ENCODE results near the gene TCP1. TPM values are rescaled to one million over a fixed set of nuclear protein-coding genes. Genes with fewer than 3 reads are reported as not detected.

TCP1 gene
- total RNA-seq, 1 experiment from 2014 or later = 412 TPM

- H3K4me3 Mint-ChIP-seq = no peak overlapping the region
- Histone ChIP-seq H3K9me3 (ENCODE audit: control insufficient read depth, low read depth, low read length) (no peaks in the 10 kb centered on the region), H3K23me2 (ENCODE audit: insufficient read length, low read depth, low read length, poor library complexity, severe bottlenecking) (no peaks in the 10 kb centered on the region), H2AK5ac (ENCODE audit: insufficient read length, low read length) (no peak overlapping the region), H4K20me1 (ENCODE audit: control insufficient read depth, insufficient read depth, insufficient read length) (no peaks in the 10 kb centered on the region), H3K27ac (ENCODE audit: insufficient read length, low read depth, low read length) (no peak overlapping the region), H3K9ac (ENCODE audit: extremely low read depth, insufficient read length, low read length) (no peak overlapping the region), H2BK20ac (ENCODE audit: low read depth, low read length, poor library complexity, severe bottlenecking) (no peak overlapping the region), H4K8ac (replicated peaks; ENCODE audit: insufficient read length, low read depth, low read length) (no peak overlapping the region), H3K4me1 (ENCODE audit: insufficient read depth, low read length) (no peaks in the 10 kb centered on the region), H4K91ac (ENCODE audit: insufficient read length, low read depth, low read length) (no peak overlapping the region), H2BK15ac (ENCODE audit: low read depth, low read length) (no peak overlapping the region), H2BK5ac (ENCODE audit: insufficient read length, low read length) (no peak overlapping the region), H3K18ac (ENCODE audit: insufficient read length, low read depth, low read length) (no peak overlapping the region), H3K4me2 (ENCODE audit: insufficient read depth, insufficient read length, low read length) (no peak overlapping the region), H3K27me3 (ENCODE audit: insufficient read depth, low read length) (no peaks in the 10 kb centered on the region), H2BK12ac (ENCODE audit: insufficient read length, low read depth, low read length) (no peak overlapping the region), H3K23ac (ENCODE audit: insufficient read length, low read depth, low read length) (no peak overlapping the region), H3K14ac (ENCODE audit: insufficient read depth, low read length) (no peak overlapping the region), H4K5ac (ENCODE audit: insufficient read length, low read depth, low read length) (no peak overlapping the region), H2BK120ac (ENCODE audit: low read depth, low read length, poor library complexity, severe bottlenecking) (no peak overlapping the region), H3T11ph (ENCODE audit: low read length) (no peak overlapping the region), H3K79me2 (ENCODE audit: insufficient read depth, low read length) (no peaks in the 10 kb centered on the region), H2AFZ (ENCODE audit: low read length) (no peak overlapping the region), H3K79me1 (ENCODE audit: insufficient read depth, low read depth, low read length, poor library complexity, severe bottlenecking) (no peaks in the 10 kb centered on the region), H3K4ac (ENCODE audit: low read depth, low read length) (no peak overlapping the region), H3K56ac (ENCODE audit: insufficient read length, low read depth, low read length) (no peak overlapping the region)
- no peaks in the 10 kb centered on the region; a peak in 1 of 7 replicates for H3K36me3 Mint-ChIP-seq (ENCODE audit: insufficient read depth in 1 of 3, low read depth in 3 of 3)
- no peaks in the 10 kb centered on the region for H3K9me3 Mint-ChIP-seq
- WGBS (ENCODE audit: extremely low coverage, insufficient read length, low lambda C conversion rate) = no CpG with 5 or more reads among the region's 10 CpGs
- H3K27me3 Mint-ChIP-seq (ENCODE audit: low read depth) = no peaks in the 10 kb centered on the region; the same call in none of the 2 replicates
- no peak for TF ChIP-seq CTCF (conservative IDR thresholded peaks at IDR 0.05)
- peaks cover 16 to 22% of the 10 kb centered on the region in 2 experiments for H3K4me1 Mint-ChIP-seq
- no peak for DNase-seq
- 0 out of 7 replicates have a peak overlapping the region, but pooled peaks of 1 of the 3 experiments have one; percentile 65 for H3K27ac Mint-ChIP-seq
Measured at GRCh38 chr6:159821726-159822125, 32.3 kb upstream of the TCP1 start.

Data from H9 (cell line).